ENCODE results near the gene STRA8.

GRCh38 chr7:135209225-135209834, 24.3 kb upstream of the STRA8 start:
- TF ChIP-seq POLR2A (IDR thresholded peaks at IDR 0.05) = no peak
- TF ChIP-seq, protein P1, sequence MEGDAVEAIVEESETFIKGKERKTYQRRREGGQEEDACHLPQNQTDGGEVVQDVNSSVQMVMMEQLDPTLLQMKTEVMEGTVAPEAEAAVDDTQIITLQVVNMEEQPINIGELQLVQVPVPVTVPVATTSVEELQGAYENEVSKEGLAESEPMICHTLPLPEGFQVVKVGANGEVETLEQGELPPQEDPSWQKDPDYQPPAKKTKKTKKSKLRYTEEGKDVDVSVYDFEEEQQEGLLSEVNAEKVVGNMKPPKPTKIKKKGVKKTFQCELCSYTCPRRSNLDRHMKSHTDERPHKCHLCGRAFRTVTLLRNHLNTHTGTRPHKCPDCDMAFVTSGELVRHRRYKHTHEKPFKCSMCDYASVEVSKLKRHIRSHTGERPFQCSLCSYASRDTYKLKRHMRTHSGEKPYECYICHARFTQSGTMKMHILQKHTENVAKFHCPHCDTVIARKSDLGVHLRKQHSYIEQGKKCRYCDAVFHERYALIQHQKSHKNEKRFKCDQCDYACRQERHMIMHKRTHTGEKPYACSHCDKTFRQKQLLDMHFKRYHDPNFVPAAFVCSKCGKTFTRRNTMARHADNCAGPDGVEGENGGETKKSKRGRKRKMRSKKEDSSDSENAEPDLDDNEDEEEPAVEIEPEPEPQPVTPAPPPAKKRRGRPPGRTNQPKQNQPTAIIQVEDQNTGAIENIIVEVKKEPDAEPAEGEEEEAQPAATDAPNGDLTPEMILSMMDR (IDR thresholded peaks at IDR 0.05) = no peak
